Testis (tissue), 2 donors: Measurements from ENCODE around the gene PAPPA2.

Experiments used
- CTCF ChIP-seq, 3 experiments: fragments of 450-650 bp in 2 of 3; fragments of 200-600 bp in 1 of 3; sonication (generic) in 1 of 3; IDR thresholded peaks; one replicate each; pipeline ENCODE4 v1.5.1; 2016 to 2019; ENCODE audit warnings: antibody characterized with exemption in 3 of 3, mild to moderate bottlenecking in 2 of 3, moderate library complexity in 1 of 3
- POLR2A ChIP-seq: fragments of 450-650 bp; IDR thresholded peaks from one replicate; pipeline ENCODE4 v1.6.1; 2017; ENCODE audit warnings: antibody characterized with exemption, mild to moderate bottlenecking, moderate library complexity

- TF ChIP-seq CTCF (IDR thresholded peaks at IDR 0.05), result no peak
- no peak for TF ChIP-seq POLR2A
Observed at GRCh38 chr1:176878750-176879536, 416.0 kb downstream of the PAPPA2 start.
